GM18526 (cell line): Measurements from ENCODE around the gene STK32A.

Experiments used
- POLR2A ChIP-seq: IDR thresholded peaks from 3 replicates; pipeline ENCODE4 v1.6.1; 2011; ENCODE audit not compliant: insufficient read length; ENCODE audit errors: extremely low read depth

The STK32A gene

DNA sequence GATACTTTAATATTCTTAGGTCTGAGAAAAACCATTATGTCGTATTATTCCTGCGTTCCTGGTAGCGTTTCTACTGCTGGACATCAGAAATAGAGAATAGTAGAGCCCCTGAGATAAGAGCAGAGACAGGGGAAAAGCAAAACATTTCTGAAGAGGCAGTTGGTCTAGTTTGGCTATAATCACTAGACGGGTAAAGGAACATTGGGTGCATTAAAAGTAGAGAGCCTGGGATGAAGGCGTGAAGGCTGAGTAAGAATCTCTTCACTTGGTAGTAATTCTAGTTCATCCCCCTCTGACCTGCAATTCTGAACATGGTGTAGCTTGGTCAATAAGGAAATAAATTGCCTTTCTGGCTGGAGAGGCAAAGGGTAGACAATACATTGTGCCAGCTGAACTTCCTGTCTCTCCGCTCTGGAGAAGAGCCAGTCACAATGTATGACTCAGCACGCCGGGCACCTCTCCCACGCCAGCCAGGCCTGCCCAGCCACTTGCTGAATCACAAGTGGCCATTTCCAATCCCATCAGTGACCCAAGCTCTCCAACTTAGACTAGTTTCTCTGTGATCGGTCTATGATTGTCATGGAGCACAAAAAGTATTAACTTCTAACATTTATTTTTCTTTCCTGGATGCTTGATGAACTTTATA lies 75.4 kb downstream of the STK32A start:
- TF ChIP-seq POLR2A: no peak

- no peak for TF ChIP-seq POLR2A
Measured at GRCh38 chr5:147317978-147318684, 83.3 kb downstream of the STK32A start.

DNA sequence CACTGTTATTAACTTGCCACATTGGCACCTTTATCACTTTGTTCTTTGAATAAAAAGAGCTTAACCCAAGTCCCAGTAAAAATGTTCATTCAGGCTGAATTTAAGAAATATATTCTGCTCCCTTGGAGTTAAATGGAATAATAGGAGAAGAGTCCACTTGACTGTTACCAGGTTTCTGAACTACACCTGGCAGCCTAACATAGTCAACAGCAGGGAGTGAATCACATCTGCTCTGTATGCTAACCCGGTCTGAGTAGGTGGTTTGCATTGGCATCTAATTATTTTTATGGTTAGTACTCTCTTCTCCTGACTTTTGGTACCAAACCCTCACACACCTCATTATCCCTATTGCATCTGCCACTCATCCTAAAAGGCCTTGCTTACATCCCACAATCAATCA lies 86.7 kb downstream of the STK32A start:
- TF ChIP-seq POLR2A: no peak

GRCh38 chr5:147327421-147327820 lies 92.6 kb downstream of the STK32A start:
- no peak for TF ChIP-seq POLR2A

DNA sequence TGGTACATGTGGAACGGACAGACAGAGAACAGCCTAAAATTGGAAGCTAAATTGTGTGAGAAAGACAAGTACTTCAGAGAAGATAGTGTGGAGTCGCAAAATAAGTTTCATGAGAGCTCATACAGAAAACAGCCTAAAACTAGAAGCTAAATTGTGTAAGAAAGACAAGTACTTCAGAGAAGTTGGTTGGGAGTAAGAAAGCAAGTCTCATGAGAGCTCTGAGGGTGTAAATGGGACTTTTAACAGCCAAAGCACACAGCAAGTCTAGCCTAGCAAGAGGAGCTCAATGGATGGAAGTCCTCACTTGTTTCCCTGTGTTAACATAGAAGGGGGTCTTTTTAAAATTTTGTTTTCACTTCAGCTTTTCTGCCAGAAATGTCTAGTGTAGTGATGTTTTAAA lies 93.1 kb downstream of the STK32A start:
- no peak for TF ChIP-seq POLR2A

GRCh38 chr5:147332658-147333057 lies 97.8 kb downstream of the STK32A start:
- TF ChIP-seq POLR2A: no peak

DNA sequence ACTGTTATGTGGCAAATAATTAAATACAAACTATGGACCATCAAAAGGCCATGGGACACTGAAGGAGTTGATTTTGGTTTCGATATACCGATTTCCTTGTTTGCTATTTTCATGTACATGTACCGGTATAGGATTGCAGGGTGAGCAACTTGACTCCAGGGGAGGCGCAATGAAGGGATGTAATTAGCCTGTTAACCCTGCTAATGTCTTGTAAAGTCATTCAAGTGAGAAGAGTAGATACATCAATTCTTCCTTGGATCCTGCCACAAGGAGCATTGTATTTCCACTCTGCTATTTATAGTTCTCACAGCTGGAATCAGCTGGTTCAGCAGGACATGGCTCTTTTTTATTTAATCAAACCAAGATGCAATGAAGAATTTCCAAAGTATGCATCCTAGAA lies 102.0 kb downstream of the STK32A start:
- TF ChIP-seq POLR2A: no peak

DNA sequence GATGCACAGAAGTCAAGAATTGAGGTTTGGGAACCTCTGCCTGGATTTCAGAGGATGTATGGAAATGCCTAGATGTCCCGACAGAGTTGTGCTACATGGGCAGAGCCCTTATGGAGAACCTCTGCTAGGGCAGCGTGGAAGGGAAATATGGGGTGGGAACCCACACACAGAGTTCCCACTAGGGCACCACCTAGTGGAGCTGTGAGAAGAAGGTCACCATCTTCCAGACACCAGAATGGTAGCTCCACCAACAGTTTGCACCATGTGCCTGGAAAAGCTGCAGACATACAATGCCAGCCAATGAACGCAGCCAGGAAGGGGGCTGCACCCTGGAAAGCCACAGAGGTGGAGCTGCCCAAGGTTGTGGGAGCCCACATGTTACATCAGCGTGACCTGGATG lies 104.5 kb downstream of the STK32A start:
- no peak for TF ChIP-seq POLR2A

GRCh38 chr5:147340941-147341340 lies 106.1 kb downstream of the STK32A start:
- TF ChIP-seq POLR2A: no peak

GRCh38 chr5:147341345-147341744 lies 106.5 kb downstream of the STK32A start:
- TF ChIP-seq POLR2A: no peak

DNA sequence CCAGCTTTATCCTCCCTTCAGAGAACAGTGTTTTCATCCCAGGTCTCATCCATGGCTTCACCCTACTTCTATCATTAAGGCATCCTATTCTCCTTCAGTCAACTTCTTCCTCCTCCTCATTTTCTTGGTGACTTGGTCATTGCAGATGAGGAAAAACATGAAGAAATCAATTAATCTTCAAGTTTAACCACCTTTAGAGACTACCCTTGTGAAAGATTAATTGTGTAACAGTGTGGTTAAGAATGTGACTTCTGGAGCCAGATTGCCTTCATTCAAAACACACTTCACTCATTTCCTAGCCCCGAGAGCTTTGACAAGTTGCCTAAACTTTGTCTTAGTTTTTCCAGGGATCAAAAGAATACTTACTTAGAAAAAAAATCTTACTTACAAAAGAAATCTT lies 110.0 kb downstream of the STK32A start:
- TF ChIP-seq POLR2A: no peak

DNA sequence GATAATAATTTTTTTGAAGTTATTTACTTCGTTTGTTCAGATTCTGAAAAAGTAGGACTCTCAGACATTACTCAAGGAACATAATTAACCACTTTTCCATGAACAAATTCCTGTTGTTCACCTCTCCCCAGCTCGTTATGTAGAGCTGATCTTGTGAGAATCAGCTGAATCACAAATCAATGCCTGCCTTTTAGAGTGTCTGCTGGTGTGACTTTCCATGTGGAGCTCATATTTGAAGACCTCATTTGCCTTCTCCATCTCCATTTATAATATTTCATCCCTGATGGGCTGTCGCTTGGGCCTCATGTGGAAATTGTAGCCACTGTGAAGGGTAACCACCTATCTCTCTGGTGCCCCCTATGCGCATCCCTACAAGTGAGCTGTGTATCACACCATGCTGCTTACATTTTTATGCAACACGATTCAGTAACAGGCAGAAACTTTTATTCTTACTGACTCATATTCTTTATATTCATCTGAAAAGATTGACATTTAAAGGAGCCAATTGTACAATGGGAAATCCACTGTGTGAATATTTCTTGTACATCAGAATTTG lies 111.3 kb downstream of the STK32A start:
- TF ChIP-seq POLR2A: no peak

- no peak for TF ChIP-seq POLR2A
Measured at GRCh38 chr5:147348046-147348445, 113.2 kb downstream of the STK32A start.

- TF ChIP-seq POLR2A: no peak
Measured at GRCh38 chr5:147348451-147348850, 113.6 kb downstream of the STK32A start.

DNA sequence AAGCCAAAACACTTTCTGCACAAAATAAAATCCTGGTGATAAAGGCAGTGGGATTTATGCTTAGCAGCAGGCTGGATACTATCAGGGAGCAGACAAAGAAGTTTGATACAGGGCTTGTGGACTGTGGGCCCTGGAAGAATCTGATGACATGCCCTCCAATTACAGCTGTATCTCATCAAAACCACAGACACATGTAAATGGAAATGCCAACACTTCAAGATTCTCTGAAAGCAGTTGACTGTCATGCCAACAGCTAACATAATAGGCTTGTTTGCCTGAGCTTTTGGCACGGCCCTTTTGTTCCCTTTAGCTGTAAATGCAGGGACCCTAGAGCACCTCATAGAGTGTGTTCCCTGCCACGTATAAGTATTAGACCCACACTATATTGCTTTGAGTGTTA lies 114.4 kb downstream of the STK32A start:
- no peak for TF ChIP-seq POLR2A

DNA sequence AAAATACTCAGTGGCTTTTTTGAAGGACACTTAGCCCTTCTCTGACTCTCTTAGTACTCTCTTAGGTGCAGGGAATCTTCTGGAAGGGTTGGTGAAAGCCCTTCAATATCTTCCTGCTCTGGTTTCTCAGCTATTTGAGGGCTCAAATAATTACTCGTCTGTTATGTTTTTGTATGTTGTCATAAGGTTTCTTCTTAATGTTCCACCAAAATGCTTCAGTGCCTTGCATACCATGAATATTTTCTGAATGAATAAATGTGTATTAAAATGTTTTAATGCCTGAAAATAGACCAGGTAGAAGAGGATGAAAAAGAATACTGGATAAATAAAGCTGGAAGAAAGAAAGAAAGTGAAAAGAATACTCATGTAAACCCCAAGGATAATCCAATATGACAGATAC lies 124.3 kb downstream of the STK32A start:
- no peak for TF ChIP-seq POLR2A

- no peak for TF ChIP-seq POLR2A
Measured at GRCh38 chr5:147359581-147359980, 124.8 kb downstream of the STK32A start.
